Thyroid gland (tissue), 4 donors: ENCODE data around the gene TPK1. TPM values are rescaled to one million over a fixed set of nuclear protein-coding genes. Genes with fewer than 3 reads are reported as not detected.

Source experiments
- DNase-seq, 2 donors: peaks; one replicate each; pipeline ENCODE4 v3.0.0-alpha.2; 2019
- H3K27ac ChIP-seq, 3 donors: fragments of 200-600 bp; sonication (generic); 1 replicate in 2 of 3; 2 replicates in 1 of 3; pipeline ENCODE4 v1.5.1; 2016 to 2019; ENCODE audit warnings: mild to moderate bottlenecking in 1 of 3, moderate library complexity in 1 of 3
- H3K27me3 ChIP-seq: fragments of 200-600 bp; sonication (generic); one replicate; pipeline ENCODE4 v1.5.1; 2019
- H3K36me3 ChIP-seq, 2 donors: fragments of 200-600 bp; sonication (generic); one replicate each; pipeline ENCODE4 v1.5.1; 2016 to 2019
- H3K4me1 ChIP-seq, 2 donors: fragments of 200-600 bp; sonication (generic); one replicate each; pipeline ENCODE4 v1.5.1; 2017 to 2019
- H3K4me3 ChIP-seq, 3 donors: fragments of 200-600 bp; sonication (generic); replicated peaks in 1 of 3; 1 replicate in 2 of 3; 2 replicates in 1 of 3; pipeline ENCODE4 v1.5.1; 2016; ENCODE audit warnings: mild to moderate bottlenecking in 1 of 3
- H3K9me3 ChIP-seq: fragments of 200-600 bp; sonication (generic); one replicate; pipeline ENCODE4 v1.5.1; 2017
- CTCF ChIP-seq, 6 experiments: fragments of 200-600 bp in 3 of 6; fragments of 450-650 bp in 3 of 6; sonication (generic) in 3 of 6; IDR thresholded peaks; one replicate each; pipeline ENCODE4 v1.5.1; 2016 to 2019; ENCODE audit warnings: antibody characterized with exemption in 6 of 6, mild to moderate bottlenecking in 2 of 6, inconsistent platforms in 1 of 6, moderate library complexity in 1 of 6
- POLR2A ChIP-seq, 2 donors: fragments of 450-650 bp; IDR thresholded peaks; one replicate each; pipeline ENCODE4 v1.6.1; 2017; ENCODE audit warnings: antibody characterized with exemption in 2 of 2, mild to moderate bottlenecking in 2 of 2, moderate library complexity in 1 of 2
- WGBS, 2 donors: methylation state at CpG; one replicate each; pipeline ENCODE4 v1.1.5; 2017; 5-methylcytosine and 5-hydroxymethylcytosine counted together
- intact Hi-C: fragments of 100-400 bp; cut with DNase I; formaldehyde crosslinking; loops from one replicate; pipeline ENCODE4 v1.15.1; 2023
- total RNA-seq, 4 donors: library from RNA; depleted of rRNA; stranded (reverse); fragments of >200 nt; gene quantifications; one replicate each; pipeline ENCODE4 v1.2.3, GENCODE V29; 2016

The TPK1 gene
- total RNA-seq, 4 donors from 2014 or later: 2.6 to 10.4 (median 6.2) TPM

GRCh38 chr7:144650439-144650838 lies 185.4 kb downstream of the TPK1 start:
- no peaks in the 10 kb centered on the region for H3K36me3 ChIP-seq
- H3K27me3 ChIP-seq: no peaks in the 10 kb centered on the region
- no peaks in the 10 kb centered on the region for H3K4me1 ChIP-seq
- no peaks in the 10 kb centered on the region for H3K9me3 ChIP-seq
- DNase-seq: no peak
- TF ChIP-seq CTCF (IDR thresholded peaks at IDR 0.05) (no peak), POLR2A (IDR thresholded peaks at IDR 0.05) (no peak)
- no peak overlapping the region for H3K4me3 ChIP-seq
- intact Hi-C loops: no loop called here
- 98 to 100% methylated on average over 19 to 23 of the region's 24 CpGs for WGBS, 2 donors
- H3K27ac ChIP-seq: no peak overlapping the region

- H3K4me1 ChIP-seq: no peaks in the 10 kb centered on the region
- no peak overlapping the region for H3K4me3 ChIP-seq
- TF ChIP-seq POLR2A (IDR thresholded peaks at IDR 0.05) (no peak), CTCF (IDR thresholded peaks at IDR 0.05) (no peak)
- no peaks in the 10 kb centered on the region for H3K9me3 ChIP-seq
- DNase-seq: no peak
- H3K36me3 ChIP-seq: no peaks in the 10 kb centered on the region
- no peak overlapping the region for H3K27ac ChIP-seq
- intact Hi-C loops: no loop called here
- H3K27me3 ChIP-seq: no peaks in the 10 kb centered on the region
- WGBS, 2 donors: 79 to 91% methylated on average over 2 of the region's 2 CpGs
Measured at GRCh38 chr7:144649120-144649519, 186.7 kb downstream of the TPK1 start.

GRCh38 chr7:144641389-144642044 lies 194.3 kb downstream of the TPK1 start:
- H3K4me3 ChIP-seq: no peak overlapping the region
- TF ChIP-seq CTCF (IDR thresholded peaks at IDR 0.05) (no peak), POLR2A (IDR thresholded peaks at IDR 0.05) (no peak)
- H3K27ac ChIP-seq: no peak overlapping the region
- no peaks in the 10 kb centered on the region for H3K27me3 ChIP-seq
- H3K4me1 ChIP-seq: no peaks in the 10 kb centered on the region
- H3K9me3 ChIP-seq: no peaks in the 10 kb centered on the region
- DNase-seq: no peak
- 78 to 80% methylated on average over 4 of the region's 4 CpGs for WGBS, 2 donors
- intact Hi-C loops: no loop called here
- no peaks in the 10 kb centered on the region for H3K36me3 ChIP-seq

GRCh38 chr7:144632724-144633123 lies 203.1 kb downstream of the TPK1 start:
- Histone ChIP-seq H3K36me3 (no peaks in the 10 kb centered on the region), H3K27me3 (no peaks in the 10 kb centered on the region), H3K9me3 (no peaks in the 10 kb centered on the region), H3K4me3 (no peak overlapping the region), H3K27ac (no peak overlapping the region), H3K4me1 (no peaks in the 10 kb centered on the region)
- intact Hi-C loops: no loop called here
- 79 to 89% methylated on average over 2 of the region's 2 CpGs for WGBS, 2 donors
- TF ChIP-seq CTCF (IDR thresholded peaks at IDR 0.05) (no peak), POLR2A (IDR thresholded peaks at IDR 0.05) (no peak)
- no peak for DNase-seq

- Histone ChIP-seq H3K9me3 (no peaks in the 10 kb centered on the region), H3K36me3 (no peaks in the 10 kb centered on the region), H3K27ac (no peak overlapping the region), H3K4me3 (no peak overlapping the region), H3K27me3 (no peaks in the 10 kb centered on the region), H3K4me1 (no peaks in the 10 kb centered on the region)
- intact Hi-C loops: no loop called here
- DNase-seq: no peak
- TF ChIP-seq POLR2A (IDR thresholded peaks at IDR 0.05) (no peak), CTCF (IDR thresholded peaks at IDR 0.05) (no peak)
Measured at GRCh38 chr7:144629598-144629997, 206.3 kb downstream of the TPK1 start.
